Lung (tissue), 12 donors: ENCODE results near the gene DDX60. TPM values are rescaled to one million over a fixed set of nuclear protein-coding genes. Genes with fewer than 3 reads are reported as not detected.

Experiments
- ATAC-seq: fragments of 200-7000 bp; cut with Tn5 transposase; one replicate; pipeline ENCODE4 v1.9.1; 2020; ENCODE audit warnings: moderate number of reproducible peaks; ENCODE audit not compliant: insufficient read depth, low FRiP score
- DNase-seq, 3 donors: peaks; one replicate each; pipeline ENCODE4 v3.0.0-alpha.2; 2013 to 2017
- H3K27ac ChIP-seq, 2 donors: one replicate each; pipeline ENCODE4 v1.5.1; 2013; ENCODE audit warnings: mild to moderate bottlenecking in 2 of 2, moderate library complexity in 2 of 2, control low read depth in 1 of 2, inconsistent platforms in 1 of 2, low read depth in 1 of 2, low read length in 1 of 2
- H3K27me3 ChIP-seq, 3 donors: one replicate each; pipeline ENCODE4 v1.5.1; 2013; ENCODE audit warnings: low read length in 2 of 3; ENCODE audit not compliant: control insufficient read depth in 3 of 3, insufficient read depth in 3 of 3
- H3K36me3 ChIP-seq, 4 donors: one replicate each; pipeline ENCODE4 v1.5.1; 2013; ENCODE audit warnings: low read length in 4 of 4, mild to moderate bottlenecking in 1 of 4, moderate library complexity in 1 of 4; ENCODE audit not compliant: control insufficient read depth in 4 of 4, insufficient read depth in 4 of 4
- H3K4me1 ChIP-seq, 5 donors: one replicate each; pipeline ENCODE4 v1.5.1; 2013; ENCODE audit warnings: low read length in 5 of 5, mild to moderate bottlenecking in 2 of 5, moderate library complexity in 1 of 5; ENCODE audit not compliant: control insufficient read depth in 5 of 5, insufficient read depth in 5 of 5
- H3K4me3 ChIP-seq: one replicate; pipeline ENCODE4 v1.5.1; 2013; ENCODE audit warnings: mild to moderate bottlenecking, control low read depth, moderate library complexity
- H3K9ac ChIP-seq, 2 donors: one replicate each; pipeline ENCODE4 v1.5.1; 2013; ENCODE audit warnings: low read length in 2 of 2, control low read depth in 1 of 2; ENCODE audit not compliant: insufficient read depth in 1 of 2
- H3K9me3 ChIP-seq, 4 donors: one replicate each; pipeline ENCODE4 v1.5.1; 2013; ENCODE audit warnings: low read length in 3 of 4, mild to moderate bottlenecking in 1 of 4, moderate library complexity in 1 of 4; ENCODE audit not compliant: control insufficient read depth in 4 of 4, insufficient read depth in 3 of 4
- WGBS, 2 donors: extraction: QIAGEN DNeasy Blood & Tissue Kit; methylation state at CpG; one replicate each; pipeline ENCODE4 v1.1.7; 2013; 5-methylcytosine and 5-hydroxymethylcytosine counted together
- polyA plus RNA-seq, 2 donors: library from polyadenylated mRNA; stranded (reverse); fragments of 200-250 nt; gene quantifications; one replicate each; pipeline ENCODE4 v1.2.1, GENCODE V29; 2013
- total RNA-seq, 2 donors: library from RNA; depleted of rRNA in 1 of 2; stranded (reverse); fragments of >200 nt in 1 of 2; gene quantifications; one replicate each; pipeline ENCODE4 v1.2.1, GENCODE V29; 2014 to 2021
- TF ChIP-seq, protein P1 (sequence below): IDR thresholded peaks from 2 replicates; pipeline ENCODE4 v1.5.1; 2012; ENCODE audit warnings: mild to moderate bottlenecking; ENCODE audit errors: control extremely low read depth, extremely low read depth
- donor health status: control.
- donor health status: control.
- donor health status: Bipolar disorder and iron deficiency.
- donor health status: healthy.
- donor health status: DM: yes; HTN: yes; CAD: no.

The DDX60 gene
- total and polyA plus RNA-seq, 4 donors: 2.6 to 47.0 (median 14.6) TPM

GRCh38 chr4:168361365-168362024 lies 42.9 kb upstream of the DDX60 start:
- Histone ChIP-seq H3K4me3 (no peak overlapping the region), H3K36me3 (peaks cover 0 to 16% (median 5%) of the 10 kb centered on the region in 4 donors), H3K27me3 (no peaks in the 10 kb centered on the region), H3K9me3 (no peaks in the 10 kb centered on the region), H3K4me1 (no peaks in the 10 kb centered on the region), H3K27ac (no peak overlapping the region), H3K9ac (no peak overlapping the region)
- TF ChIP-seq, protein P1, sequence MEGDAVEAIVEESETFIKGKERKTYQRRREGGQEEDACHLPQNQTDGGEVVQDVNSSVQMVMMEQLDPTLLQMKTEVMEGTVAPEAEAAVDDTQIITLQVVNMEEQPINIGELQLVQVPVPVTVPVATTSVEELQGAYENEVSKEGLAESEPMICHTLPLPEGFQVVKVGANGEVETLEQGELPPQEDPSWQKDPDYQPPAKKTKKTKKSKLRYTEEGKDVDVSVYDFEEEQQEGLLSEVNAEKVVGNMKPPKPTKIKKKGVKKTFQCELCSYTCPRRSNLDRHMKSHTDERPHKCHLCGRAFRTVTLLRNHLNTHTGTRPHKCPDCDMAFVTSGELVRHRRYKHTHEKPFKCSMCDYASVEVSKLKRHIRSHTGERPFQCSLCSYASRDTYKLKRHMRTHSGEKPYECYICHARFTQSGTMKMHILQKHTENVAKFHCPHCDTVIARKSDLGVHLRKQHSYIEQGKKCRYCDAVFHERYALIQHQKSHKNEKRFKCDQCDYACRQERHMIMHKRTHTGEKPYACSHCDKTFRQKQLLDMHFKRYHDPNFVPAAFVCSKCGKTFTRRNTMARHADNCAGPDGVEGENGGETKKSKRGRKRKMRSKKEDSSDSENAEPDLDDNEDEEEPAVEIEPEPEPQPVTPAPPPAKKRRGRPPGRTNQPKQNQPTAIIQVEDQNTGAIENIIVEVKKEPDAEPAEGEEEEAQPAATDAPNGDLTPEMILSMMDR: no peak
- no peak for ATAC-seq
- WGBS, 2 donors: 89 to 91% methylated on average over 2 of the region's 2 CpGs
- no peak for DNase-seq

GRCh38 chr4:168360271-168360670 lies 41.7 kb upstream of the DDX60 start:
- 92 to 94% methylated on average over 2 of the region's 2 CpGs for WGBS, 2 donors
- H3K4me1 ChIP-seq: no peaks in the 10 kb centered on the region
- H3K27me3 ChIP-seq: no peaks in the 10 kb centered on the region
- DNase-seq (no peak), ATAC-seq (no peak)
- H3K9ac ChIP-seq: no peak overlapping the region
- H3K4me3 ChIP-seq: no peak overlapping the region
- H3K27ac ChIP-seq: no peak overlapping the region
- peaks cover 0 to 19% (median 5%) of the 10 kb centered on the region in 4 donors for H3K36me3 ChIP-seq
- TF ChIP-seq, protein P1: no peak
- no peaks in the 10 kb centered on the region for H3K9me3 ChIP-seq

DNA sequence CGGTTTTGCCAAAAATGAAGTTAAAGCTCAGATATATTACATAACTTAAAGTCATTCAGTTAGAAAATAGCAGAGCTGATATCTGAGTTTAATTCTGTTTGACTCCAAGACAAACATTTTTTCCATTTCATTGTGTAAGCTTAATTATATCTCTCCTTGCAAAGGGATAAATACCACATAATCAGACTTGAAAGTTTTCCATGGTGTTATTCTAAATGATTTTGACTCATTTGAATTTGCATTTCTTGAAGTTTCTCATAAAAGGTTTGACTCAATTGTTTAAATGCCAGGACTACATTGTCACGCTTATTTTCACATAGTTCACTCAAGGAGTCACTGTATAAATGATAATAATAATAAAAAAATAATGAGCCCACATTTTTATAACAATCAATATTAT lies 39.4 kb upstream of the DDX60 start:
- ATAC-seq (no peak), DNase-seq (no peak)
- H3K9me3 ChIP-seq: peaks cover 0 to 10% (median 0%) of the 10 kb centered on the region in 4 donors
- no peak overlapping the region for H3K27ac ChIP-seq
- 49% methylated on average over 2 of the region's 2 CpGs for WGBS, 2 donors
- H3K36me3 ChIP-seq: peaks cover 0 to 19% (median 6%) of the 10 kb centered on the region in 4 donors
- peaks cover 0 to 4% (median 0%) of the 10 kb centered on the region in 5 donors for H3K4me1 ChIP-seq
- no peaks in the 10 kb centered on the region for H3K27me3 ChIP-seq
- TF ChIP-seq, protein P1: no peak
- no peak overlapping the region for H3K9ac ChIP-seq
- H3K4me3 ChIP-seq: no peak overlapping the region
